OCI-LY3 (cell line): ENCODE measurements around the gene TSN.

Source experiments
- H2AFZ ChIP-seq: fragments of 200-600, 300-600 bp; shearing (Covaris generic); 2 replicates; pipeline ENCODE4 v1.6.0; 2014; ENCODE audit warnings: antibody characterized with exemption, low read depth, low read length
- H3K27ac ChIP-seq: fragments of 200-600, 300-600 bp; sonication (generic); 2 replicates; pipeline ENCODE4 v1.5.1; 2014; ENCODE audit warnings: mild to moderate bottlenecking, low read length, moderate library complexity, mixed read lengths
- H3K27me3 ChIP-seq: fragments of 200-600, 300-600 bp; sonication (generic); 2 replicates; pipeline ENCODE4 v1.6.1; 2014; ENCODE audit warnings: low read depth, low read length, mixed read lengths
- H3K36me3 ChIP-seq: fragments of 200-600, 300-600 bp; sonication (generic); replicated peaks from 2 replicates; pipeline ENCODE3; 2014; ENCODE audit warnings: low read depth, low read length, mixed read lengths
- H3K4me1 ChIP-seq: fragments of 300-600, 200-600 bp; sonication (generic); 2 replicates; pipeline ENCODE4 v1.6.1; 2014; ENCODE audit warnings: low read length, mixed read lengths
- H3K4me2 ChIP-seq: fragments of 200-600, 300-600 bp; sonication (generic); 2 replicates; pipeline ENCODE4 v1.6.1; 2014; ENCODE audit warnings: low read length, mixed read lengths
- H3K4me3 ChIP-seq: fragments of 300-600, 200-600 bp; sonication (generic); 2 replicates; pipeline ENCODE4 v1.5.1; 2014; ENCODE audit warnings: antibody characterized with exemption, mild to moderate bottlenecking, low read length, moderate library complexity
- H3K79me2 ChIP-seq: fragments of 300-600, 200-600 bp; shearing (Covaris generic); 2 replicates; pipeline ENCODE4 v1.6.1; 2014; ENCODE audit warnings: mild to moderate bottlenecking, low read length, mixed read lengths
- H3K9ac ChIP-seq: fragments of 300-600, 200-600 bp; shearing (Covaris generic); 2 replicates; pipeline ENCODE4 v1.6.0; 2014; ENCODE audit warnings: mild to moderate bottlenecking, low read length, moderate library complexity
- H3K9me3 ChIP-seq: fragments of 200-600, 300-600 bp; shearing (Covaris generic); 2 replicates; pipeline ENCODE4 v1.6.1; 2014; ENCODE audit warnings: low read length, mixed read lengths; ENCODE audit not compliant: insufficient read depth
- H4K20me1 ChIP-seq: fragments of 200-600, 300-600 bp; sonication (generic); 2 replicates; pipeline ENCODE4 v1.6.1; 2016; ENCODE audit warnings: low read length, mixed read lengths; ENCODE audit not compliant: insufficient read depth
- EZH2phosphoT487 ChIP-seq: fragments of 200-600 bp; shearing (Covaris generic); IDR thresholded peaks from 2 replicates; pipeline ENCODE4 v1.6.1; 2018; ENCODE audit warnings: antibody characterized with exemption, mixed run types, low read depth
- TF ChIP-seq, protein P1 (sequence below): fragments of 200-600, 300-600 bp; sonication (generic); IDR thresholded peaks from 2 replicates; pipeline ENCODE4 v1.5.1; 2014; ENCODE audit warnings: antibody characterized with exemption, low read length, low read depth

The TSN gene

DNA sequence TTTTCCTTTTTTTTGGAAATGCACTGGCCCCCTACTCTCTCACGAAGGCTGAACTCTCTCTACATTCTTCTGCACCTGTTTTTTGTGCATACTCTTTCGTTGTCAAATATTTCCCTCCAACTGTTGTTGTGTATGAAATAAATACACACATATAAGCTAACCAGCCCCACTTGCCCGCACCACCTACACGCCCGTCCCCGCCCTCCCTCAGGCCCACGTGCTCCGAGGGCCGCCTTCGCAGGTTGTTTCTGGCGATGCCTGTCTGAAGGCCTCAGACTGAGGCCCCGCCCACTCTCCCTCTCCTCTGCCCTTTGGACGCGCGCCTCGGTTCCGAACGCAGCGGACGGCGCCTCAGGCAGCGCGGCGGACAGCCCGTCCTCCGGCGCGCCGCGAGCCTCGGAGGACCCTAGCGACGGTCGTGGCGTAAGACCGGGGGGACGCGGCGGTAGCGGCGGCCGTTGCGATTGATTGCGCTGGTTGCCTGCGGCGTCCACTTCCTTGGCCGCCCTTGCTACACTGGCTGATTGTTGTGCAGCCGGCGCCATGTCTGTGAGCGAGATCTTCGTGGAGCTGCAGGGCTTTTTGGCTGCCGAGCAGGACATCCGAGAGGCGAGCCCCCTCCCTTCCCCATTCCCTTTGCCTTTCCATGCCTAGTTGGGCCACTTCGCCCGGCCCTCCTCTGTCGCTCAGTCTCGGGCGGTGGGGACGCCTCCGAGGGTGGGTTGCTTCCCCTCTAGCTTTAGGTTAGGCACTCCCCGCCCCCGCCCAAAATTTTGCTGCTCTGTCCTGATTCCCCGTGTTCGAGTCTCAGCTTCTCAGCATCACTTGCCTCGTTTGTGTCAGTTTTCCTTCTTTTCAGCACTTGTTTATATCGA lies at the start of gene TSN:
Gene TSN, plus strand, starts transcription at position 415 of the 875 bp plus-strand sequence. Its CDS starts 129 bp downstream, at position 544.
- H3K4me2 ChIP-seq: peak within 1 kb of the TSS; percentile 94
- TF ChIP-seq, protein P1, sequence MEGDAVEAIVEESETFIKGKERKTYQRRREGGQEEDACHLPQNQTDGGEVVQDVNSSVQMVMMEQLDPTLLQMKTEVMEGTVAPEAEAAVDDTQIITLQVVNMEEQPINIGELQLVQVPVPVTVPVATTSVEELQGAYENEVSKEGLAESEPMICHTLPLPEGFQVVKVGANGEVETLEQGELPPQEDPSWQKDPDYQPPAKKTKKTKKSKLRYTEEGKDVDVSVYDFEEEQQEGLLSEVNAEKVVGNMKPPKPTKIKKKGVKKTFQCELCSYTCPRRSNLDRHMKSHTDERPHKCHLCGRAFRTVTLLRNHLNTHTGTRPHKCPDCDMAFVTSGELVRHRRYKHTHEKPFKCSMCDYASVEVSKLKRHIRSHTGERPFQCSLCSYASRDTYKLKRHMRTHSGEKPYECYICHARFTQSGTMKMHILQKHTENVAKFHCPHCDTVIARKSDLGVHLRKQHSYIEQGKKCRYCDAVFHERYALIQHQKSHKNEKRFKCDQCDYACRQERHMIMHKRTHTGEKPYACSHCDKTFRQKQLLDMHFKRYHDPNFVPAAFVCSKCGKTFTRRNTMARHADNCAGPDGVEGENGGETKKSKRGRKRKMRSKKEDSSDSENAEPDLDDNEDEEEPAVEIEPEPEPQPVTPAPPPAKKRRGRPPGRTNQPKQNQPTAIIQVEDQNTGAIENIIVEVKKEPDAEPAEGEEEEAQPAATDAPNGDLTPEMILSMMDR: no peak
- no peak for TF ChIP-seq EZH2phosphoT487
- H3K27me3 ChIP-seq: no peaks in the 10 kb centered on the region
- H3K79me2 ChIP-seq: peaks cover 46% of the 10 kb centered on the region
- H4K20me1 ChIP-seq: no peaks in the 10 kb centered on the region
- H3K9ac ChIP-seq: peak within 1 kb of the TSS; percentile 81
- H3K36me3 ChIP-seq: peaks cover 12% of the 10 kb centered on the region
- peak within 1 kb of the TSS; percentile 96 for H3K4me3 ChIP-seq
- peaks cover 10% of the 10 kb centered on the region for H3K4me1 ChIP-seq
- no peaks in the 10 kb centered on the region for H3K9me3 ChIP-seq
- peak within 1 kb of the TSS; percentile 53 for H3K27ac ChIP-seq
- H2AFZ ChIP-seq: peak within 1 kb of the TSS; percentile 76

DNA sequence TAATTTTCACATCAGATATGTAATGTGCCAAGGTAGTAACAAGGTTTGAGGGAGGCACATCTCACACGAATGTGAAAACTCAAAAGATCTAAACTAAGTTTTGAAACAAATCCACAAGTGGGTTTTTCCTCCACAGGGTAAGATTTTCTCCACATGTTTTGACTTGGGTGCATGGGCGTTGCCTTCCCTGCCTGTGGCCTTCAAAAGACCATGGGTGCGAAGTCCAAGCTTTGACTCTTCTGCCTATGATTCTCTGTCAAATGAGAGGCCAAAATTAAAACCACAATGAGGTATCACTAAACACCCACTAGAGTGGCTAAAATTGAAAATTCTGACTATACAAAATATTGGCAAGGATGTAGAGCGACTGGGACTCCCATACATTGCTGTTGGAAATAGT lies 49.5 kb upstream of the TSN start:
- Histone ChIP-seq H4K20me1 (no peaks in the 10 kb centered on the region), H3K4me2 (no peak overlapping the region), H3K27me3 (peaks cover 10% of the 10 kb centered on the region), H3K36me3 (no peaks in the 10 kb centered on the region), H2AFZ (no peak overlapping the region), H3K9me3 (no peaks in the 10 kb centered on the region), H3K79me2 (no peaks in the 10 kb centered on the region), H3K9ac (no peak overlapping the region), H3K4me1 (peaks cover 13% of the 10 kb centered on the region), H3K27ac (no peak overlapping the region), H3K4me3 (no peak overlapping the region)
- TF ChIP-seq, protein P1: no peak
- no peak for TF ChIP-seq EZH2phosphoT487

DNA sequence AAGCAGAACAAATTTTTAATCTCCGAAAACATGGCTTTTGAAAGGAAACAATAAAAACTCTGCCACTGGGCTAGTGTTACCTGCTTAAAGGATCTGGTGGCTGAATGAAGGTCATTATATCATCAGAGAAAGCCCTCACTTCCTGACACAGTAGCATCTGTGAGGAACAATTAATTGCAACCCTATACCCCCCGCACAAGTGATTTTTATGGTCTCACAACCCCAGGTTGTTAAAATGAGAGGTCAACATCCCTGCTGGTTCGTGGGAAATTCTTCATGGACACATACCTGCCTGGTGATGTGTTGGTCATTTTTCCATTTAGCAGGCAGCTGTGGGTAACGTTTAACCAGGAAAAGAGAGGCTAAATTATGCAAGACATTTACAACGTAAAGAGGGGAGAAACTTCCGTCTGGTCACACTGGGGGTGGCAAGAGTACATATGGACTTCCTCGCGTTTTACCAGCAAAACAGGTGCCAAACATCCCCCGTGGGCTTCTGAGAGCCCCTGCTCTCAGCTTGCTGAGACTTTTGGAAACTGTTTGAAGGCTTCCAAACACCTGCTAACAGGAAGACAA lies 48.0 kb upstream of the TSN start:
- Histone ChIP-seq H4K20me1 (no peaks in the 10 kb centered on the region), H3K36me3 (no peaks in the 10 kb centered on the region), H3K9me3 (no peaks in the 10 kb centered on the region), H2AFZ (no peak overlapping the region), H3K4me2 (no peak overlapping the region), H3K4me3 (no peak overlapping the region), H3K4me1 (peaks cover 5% of the 10 kb centered on the region), H3K9ac (no peak overlapping the region), H3K27ac (no peak overlapping the region), H3K27me3 (peaks cover 10% of the 10 kb centered on the region), H3K79me2 (no peaks in the 10 kb centered on the region)
- TF ChIP-seq, protein P1: no peak
- TF ChIP-seq EZH2phosphoT487: no peak

DNA sequence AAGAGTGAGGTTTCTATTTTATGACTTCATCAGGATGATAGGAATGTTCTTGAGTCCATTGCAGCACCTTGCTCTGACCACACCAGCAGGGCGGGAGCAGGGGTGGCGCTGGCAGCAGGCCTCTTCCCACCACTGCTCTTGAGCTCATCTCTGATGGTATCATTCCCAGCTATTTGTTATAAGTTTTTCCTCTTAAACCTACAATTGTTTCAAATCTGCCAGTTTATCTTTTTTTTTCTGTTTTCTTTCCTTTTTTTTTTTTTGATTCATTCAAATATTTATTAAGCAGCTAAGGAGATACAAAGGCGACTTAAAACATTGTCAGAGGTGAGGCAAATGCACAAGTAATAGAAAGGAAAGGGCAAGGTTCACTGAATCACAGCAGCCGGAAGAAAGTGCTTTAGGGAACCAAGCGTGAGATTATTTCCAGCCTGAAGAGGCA lies 47.5 kb upstream of the TSN start:
- Histone ChIP-seq H3K9me3 (no peaks in the 10 kb centered on the region), H3K27me3 (peaks cover 10% of the 10 kb centered on the region), H3K4me2 (no peak overlapping the region), H3K9ac (no peak overlapping the region), H3K79me2 (no peaks in the 10 kb centered on the region), H4K20me1 (no peaks in the 10 kb centered on the region), H3K4me1 (peaks cover 5% of the 10 kb centered on the region), H3K4me3 (no peak overlapping the region), H3K27ac (no peak overlapping the region), H2AFZ (no peak overlapping the region), H3K36me3 (no peaks in the 10 kb centered on the region)
- TF ChIP-seq EZH2phosphoT487: no peak
- TF ChIP-seq, protein P1: no peak
